Esophagus squamous epithelium (tissue), 5 donors: ENCODE results near the gene RGS6. TPM values are rescaled to one million over a fixed set of nuclear protein-coding genes. Genes with fewer than 3 reads are reported as not detected.

Experiments
- DNase-seq: peaks from one replicate; lab custom pipeline; 2025; lab: John Stamatoyannopoulos, UW
- H3K27ac ChIP-seq, 4 donors: fragments of 200-600 bp; sonication (generic); one replicate each; pipeline ENCODE4 v1.5.1; 2016 to 2019; ENCODE audit warnings: mild to moderate bottlenecking in 1 of 4
- H3K27me3 ChIP-seq, 4 donors: fragments of 200-600 bp; sonication (generic); 1 replicate in 3 of 4; 2 replicates in 1 of 4; pipeline versions ENCODE4 v1.5.1 to v1.6.0; 2017 to 2021; ENCODE audit warnings: antibody characterized with exemption in 1 of 4
- H3K36me3 ChIP-seq, 3 donors: fragments of 200-600 bp; sonication (generic); one replicate each; pipeline ENCODE4 v1.5.1; 2016 to 2019
- H3K4me1 ChIP-seq, 3 donors: fragments of 200-600 bp; sonication (generic); one replicate each; pipeline ENCODE4 v1.5.1; 2017 to 2019
- H3K4me3 ChIP-seq, 4 donors: fragments of 200-600 bp; sonication (generic); 1 replicate in 3 of 4; 2 replicates in 1 of 4; pipeline ENCODE4 v1.5.1; 2016 to 2019; ENCODE audit warnings: mild to moderate bottlenecking in 2 of 4, moderate library complexity in 1 of 4
- H3K9me3 ChIP-seq, 3 donors: fragments of 200-600 bp; sonication (generic); one replicate each; pipeline ENCODE4 v1.5.1; 2016 to 2019
- CTCF ChIP-seq, 6 experiments: fragments of 450-650 bp in 4 of 6; fragments of 200-600 bp in 2 of 6; sonication (generic) in 2 of 6; IDR thresholded peaks; one replicate each; pipeline ENCODE4 v1.5.1; 2016 to 2019; ENCODE audit warnings: antibody characterized with exemption in 6 of 6, mild to moderate bottlenecking in 4 of 6, moderate library complexity in 4 of 6
- POLR2A ChIP-seq, 4 donors: fragments of 450-650 bp; IDR thresholded peaks; one replicate each; pipeline ENCODE4 v1.6.1; 2017; ENCODE audit warnings: antibody characterized with exemption in 4 of 4, mild to moderate bottlenecking in 4 of 4, moderate library complexity in 3 of 4
- WGBS, 2 donors: methylation state at CpG; one replicate each; pipeline ENCODE4 v1.1.5; 2018; 5-methylcytosine and 5-hydroxymethylcytosine counted together
- intact Hi-C: fragments of 100-400 bp; cut with DNase I; formaldehyde crosslinking; loops from one replicate; pipeline ENCODE4 v1.15.0; 2022
- total RNA-seq, 4 donors: library from RNA; depleted of rRNA; stranded (reverse); fragments of >200 nt; gene quantifications; one replicate each; pipeline ENCODE4 v1.1.0, GENCODE V29; 2016
- donor health status: DM: yes; HTN: yes; CAD: no.

Gene RGS6
- total RNA-seq, 4 donors from 2014 or later, result 0.06 to 0.76 (median 0.66) TPM; not detected in 1

GRCh38 chr14:72333357-72333756 is 401.1 kb downstream of the RGS6 start:
- no peak overlapping the region for H3K27ac ChIP-seq
- no peak for TF ChIP-seq CTCF (IDR thresholded peaks at IDR 0.05)
- no peak for TF ChIP-seq POLR2A (IDR thresholded peaks at IDR 0.05)
- WGBS, 2 donors, result 62% methylated on average over 4 of the region's 4 CpGs
- intact Hi-C loops, result no loop called here
- no peak for DNase-seq
- peaks cover 0 to 8% (median 0%) of the 10 kb centered on the region in 3 donors for H3K4me1 ChIP-seq
- no peaks in the 10 kb centered on the region for H3K36me3 ChIP-seq
- H3K4me3 ChIP-seq, result no peak overlapping the region
- H3K27me3 ChIP-seq, result no peaks in the 10 kb centered on the region
- H3K9me3 ChIP-seq, result no peaks in the 10 kb centered on the region

GRCh38 chr14:72336311-72336980 is 404.2 kb downstream of the RGS6 start:
- Histone ChIP-seq H3K27me3 (no peaks in the 10 kb centered on the region), H3K4me3 (no peak overlapping the region), H3K36me3 (no peaks in the 10 kb centered on the region), H3K9me3 (no peaks in the 10 kb centered on the region), H3K4me1 (peaks cover 0 to 8% (median 0%) of the 10 kb centered on the region in 3 donors), H3K27ac (no peak overlapping the region)
- no peak for DNase-seq
- intact Hi-C loops, result no loop called here
- TF ChIP-seq CTCF (IDR thresholded peaks at IDR 0.05) (no peak), POLR2A (IDR thresholded peaks at IDR 0.05) (no peak)
- WGBS, 2 donors, result 76 to 81% methylated on average over 4 of the region's 4 CpGs

GRCh38 chr14:72341237-72341636 is 409.0 kb downstream of the RGS6 start:
- H3K9me3 ChIP-seq, result no peaks in the 10 kb centered on the region

GRCh38 chr14:72341686-72342085 is 409.5 kb downstream of the RGS6 start:
- WGBS, 2 donors, result 83 to 94% methylated on average over 2 of the region's 2 CpGs
- Histone ChIP-seq H3K27ac (no peak overlapping the region), H3K4me3 (no peak overlapping the region), H3K4me1 (no peaks in the 10 kb centered on the region), H3K36me3 (no peaks in the 10 kb centered on the region), H3K9me3 (no peaks in the 10 kb centered on the region), H3K27me3 (no peaks in the 10 kb centered on the region)
- TF ChIP-seq POLR2A (IDR thresholded peaks at IDR 0.05), result no peak
- no peak for TF ChIP-seq CTCF (IDR thresholded peaks at IDR 0.05)
- DNase-seq, result no peak
- intact Hi-C loops, result no loop called here

More at GRCh38 chr14:72341237-72341636, 409.0 kb downstream of the RGS6 start:
- no peak for DNase-seq
- no peak overlapping the region for H3K27ac ChIP-seq
- no peaks in the 10 kb centered on the region for H3K4me1 ChIP-seq
- WGBS, 2 donors, result 50 to 55% methylated on average over 1 of the region's 1 CpG
- TF ChIP-seq POLR2A (IDR thresholded peaks at IDR 0.05) (no peak), CTCF (IDR thresholded peaks at IDR 0.05) (no peak)
- no peak overlapping the region for H3K4me3 ChIP-seq
- no peaks in the 10 kb centered on the region for H3K27me3 ChIP-seq
- H3K36me3 ChIP-seq, result no peaks in the 10 kb centered on the region
- intact Hi-C loops, result no loop called here

- no peak for TF ChIP-seq CTCF (IDR thresholded peaks at IDR 0.05)
- TF ChIP-seq POLR2A (IDR thresholded peaks at IDR 0.05), result no peak
- Histone ChIP-seq H3K9me3 (no peaks in the 10 kb centered on the region), H3K36me3 (no peaks in the 10 kb centered on the region), H3K4me3 (no peak overlapping the region), H3K27ac (no peak overlapping the region), H3K4me1 (no peaks in the 10 kb centered on the region), H3K27me3 (no peaks in the 10 kb centered on the region)
- WGBS, 2 donors, result 78 to 80% methylated on average over 3 of the region's 3 CpGs
- intact Hi-C loops, result no loop called here
- DNase-seq, result no peak
Observed at GRCh38 chr14:72347118-72347517, 414.9 kb downstream of the RGS6 start.
